ENCODE data around the gene WDR37.
"Not testable (repeated sequence)": the region's sequence is repeated elsewhere in the genome, so short reads cannot be mapped to it uniquely, and the experiment has no call there.

The WDR37 gene

DNA sequence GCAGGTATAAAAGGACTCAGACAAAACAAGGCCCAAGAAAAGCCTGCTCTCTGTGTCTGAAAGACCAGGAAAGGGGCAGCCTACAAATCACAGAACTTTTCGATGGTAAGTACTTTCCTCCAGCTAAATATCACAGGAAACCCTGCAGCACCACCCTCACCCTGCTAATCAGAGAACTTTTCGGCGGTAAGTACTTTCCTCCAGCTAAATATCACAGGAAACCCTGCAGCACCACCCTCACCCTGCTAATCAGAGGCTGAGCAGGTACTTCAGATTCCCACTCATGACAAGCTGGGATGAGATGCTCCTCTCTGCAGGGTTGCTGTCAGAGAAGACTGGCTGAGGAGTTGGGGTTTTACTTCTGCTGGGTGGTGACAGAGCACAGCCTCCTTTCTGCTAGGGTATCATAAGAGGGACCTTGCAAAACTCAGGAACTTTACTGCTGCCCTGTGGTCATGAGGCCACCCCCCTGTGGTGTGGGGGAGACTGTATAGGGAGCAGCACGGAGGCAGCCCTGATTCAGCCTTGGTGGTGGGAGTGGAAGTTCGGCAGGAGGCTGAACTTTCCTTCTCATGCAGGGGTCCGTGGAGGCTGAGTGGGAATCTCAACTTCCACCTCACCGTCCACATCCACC is 7.2 kb downstream of the WDR37 start:
- ChIA-PET CTCF (no interaction called here), POLR2A (ENCODE audit: low non-redundant PET) (no interaction called here)
- TF ChIP-seq, protein P1, sequence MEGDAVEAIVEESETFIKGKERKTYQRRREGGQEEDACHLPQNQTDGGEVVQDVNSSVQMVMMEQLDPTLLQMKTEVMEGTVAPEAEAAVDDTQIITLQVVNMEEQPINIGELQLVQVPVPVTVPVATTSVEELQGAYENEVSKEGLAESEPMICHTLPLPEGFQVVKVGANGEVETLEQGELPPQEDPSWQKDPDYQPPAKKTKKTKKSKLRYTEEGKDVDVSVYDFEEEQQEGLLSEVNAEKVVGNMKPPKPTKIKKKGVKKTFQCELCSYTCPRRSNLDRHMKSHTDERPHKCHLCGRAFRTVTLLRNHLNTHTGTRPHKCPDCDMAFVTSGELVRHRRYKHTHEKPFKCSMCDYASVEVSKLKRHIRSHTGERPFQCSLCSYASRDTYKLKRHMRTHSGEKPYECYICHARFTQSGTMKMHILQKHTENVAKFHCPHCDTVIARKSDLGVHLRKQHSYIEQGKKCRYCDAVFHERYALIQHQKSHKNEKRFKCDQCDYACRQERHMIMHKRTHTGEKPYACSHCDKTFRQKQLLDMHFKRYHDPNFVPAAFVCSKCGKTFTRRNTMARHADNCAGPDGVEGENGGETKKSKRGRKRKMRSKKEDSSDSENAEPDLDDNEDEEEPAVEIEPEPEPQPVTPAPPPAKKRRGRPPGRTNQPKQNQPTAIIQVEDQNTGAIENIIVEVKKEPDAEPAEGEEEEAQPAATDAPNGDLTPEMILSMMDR (conservative IDR thresholded peaks at IDR 0.05; ENCODE audit: low read depth), result no peak
- H3K27ac ChIP-seq, result no peak overlapping the region
- no peak for DNase-seq (ENCODE audit: low spot score)

DNA sequence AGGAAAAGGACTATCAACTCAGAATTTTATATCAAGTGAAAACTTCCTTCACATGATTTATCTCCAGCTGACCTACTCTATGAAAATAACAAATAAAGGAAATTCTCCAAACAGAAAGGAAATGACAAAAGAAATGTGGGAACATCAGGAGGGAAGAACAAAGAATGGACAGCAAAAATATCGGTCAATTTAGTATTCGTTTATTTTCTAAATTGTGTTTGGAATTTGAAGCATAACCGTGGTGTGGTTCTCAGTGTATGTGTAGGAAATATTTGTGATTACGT is 8.7 kb downstream of the WDR37 start:
- ChIA-PET POLR2A (ENCODE audit: low non-redundant PET) (no interaction called here), CTCF (no interaction called here)
- TF ChIP-seq, protein P1 (conservative IDR thresholded peaks at IDR 0.05; ENCODE audit: low read depth), result no peak
- no peak overlapping the region for H3K27ac ChIP-seq
- DNase-seq (ENCODE audit: low spot score), result no peak

DNA sequence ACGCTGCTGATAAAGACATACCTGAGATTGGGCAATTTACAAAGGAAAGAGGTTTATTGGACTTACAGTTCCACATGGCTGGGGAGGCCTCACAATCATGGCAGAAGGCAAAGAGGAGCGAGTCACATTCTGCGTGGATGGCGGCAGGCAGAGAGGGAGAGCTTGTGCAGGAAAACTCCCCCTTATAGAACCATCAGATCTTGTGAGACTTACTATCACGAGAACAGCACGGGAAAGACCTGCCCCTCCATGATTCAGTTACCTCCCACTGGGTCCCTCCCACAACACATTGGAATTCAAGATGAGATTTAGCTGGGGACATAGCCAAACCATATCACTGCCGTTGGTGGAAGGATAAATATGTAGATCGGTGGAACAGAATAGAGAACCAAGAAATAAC is 10.5 kb downstream of the WDR37 start:
- H3K27ac ChIP-seq; POLR2A ChIA-PET (ENCODE audit: low non-redundant PET); CTCF ChIA-PET; DNase-seq (ENCODE audit: low spot score): not testable (repeated sequence)

DNA sequence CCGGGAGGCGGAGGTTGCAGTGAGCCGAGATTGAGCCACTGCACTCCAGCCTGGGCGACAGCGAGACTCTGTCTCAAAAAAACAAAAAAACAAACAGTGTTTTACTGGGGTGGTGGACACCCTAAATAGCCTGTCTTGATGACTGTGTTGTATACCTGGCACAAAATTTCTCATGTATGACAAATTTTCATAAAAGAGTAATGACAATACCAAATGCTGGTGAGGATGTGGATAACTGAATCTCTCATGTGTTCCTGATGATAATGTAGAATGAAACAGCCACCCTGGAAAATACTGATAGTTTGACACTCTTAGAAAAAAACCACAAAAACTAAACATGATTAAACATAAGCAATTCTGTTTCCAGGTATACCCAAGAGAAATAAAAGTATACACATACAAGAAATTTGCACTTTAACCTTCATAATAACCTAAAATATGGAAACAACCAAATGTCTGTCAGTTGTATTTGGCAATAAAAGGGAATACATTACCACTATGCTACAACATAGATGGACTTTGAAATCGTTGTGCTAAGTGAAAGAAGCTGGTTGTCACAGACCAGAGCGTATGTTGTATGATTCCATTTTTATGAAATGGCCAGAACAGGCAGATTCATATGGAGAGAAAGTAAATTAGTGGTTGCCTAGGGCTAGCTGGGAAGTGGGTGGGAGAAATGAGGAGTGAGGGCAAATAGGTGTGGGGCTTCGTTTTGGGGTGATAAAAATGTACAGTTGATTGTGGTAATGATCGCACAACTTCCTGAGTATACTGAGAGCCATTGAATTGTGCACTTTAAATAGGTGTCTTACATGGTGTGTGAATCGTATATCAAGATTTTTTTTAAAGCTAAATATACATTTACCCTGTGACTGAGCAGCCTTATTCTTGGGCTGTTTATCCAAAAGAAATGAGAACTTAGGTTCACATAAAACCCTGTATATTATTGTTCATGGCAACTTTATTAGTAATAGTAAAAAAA is 12.5 kb downstream of the WDR37 start:
- TF ChIP-seq, protein P1 (conservative IDR thresholded peaks at IDR 0.05; ENCODE audit: low read depth), result no peak
- no peak overlapping the region for H3K27ac ChIP-seq
- DNase-seq (ENCODE audit: low spot score), result no peak
- ChIA-PET POLR2A (ENCODE audit: low non-redundant PET) (no interaction called here), CTCF (no interaction called here)

DNA sequence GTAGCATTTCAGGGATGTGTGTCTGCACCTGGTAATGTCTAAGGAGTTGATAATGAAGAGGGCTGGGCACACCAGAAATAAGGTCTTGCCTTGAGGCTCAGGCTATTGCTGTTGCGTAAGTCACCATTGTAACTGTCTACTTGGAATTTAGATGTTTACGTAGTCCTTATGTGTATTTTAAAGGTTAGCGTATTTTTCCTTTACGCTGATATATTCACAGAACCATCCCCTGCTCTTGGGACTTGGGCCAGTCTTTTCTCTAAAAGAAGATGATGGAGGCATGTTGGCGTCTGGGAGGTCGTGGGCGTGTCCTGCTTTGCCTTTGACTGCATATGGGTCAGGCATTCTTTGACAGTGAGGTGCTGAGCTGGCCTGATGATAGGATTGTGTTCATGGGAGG is 14.7 kb downstream of the WDR37 start:
- no peak overlapping the region for H3K27ac ChIP-seq
- CTCF ChIA-PET, result no interaction called here
- TF ChIP-seq, protein P1 (conservative IDR thresholded peaks at IDR 0.05; ENCODE audit: low read depth), result no peak
- POLR2A ChIA-PET (ENCODE audit: low non-redundant PET), result no interaction called here
- DNase-seq (ENCODE audit: low spot score), result no peak

DNA sequence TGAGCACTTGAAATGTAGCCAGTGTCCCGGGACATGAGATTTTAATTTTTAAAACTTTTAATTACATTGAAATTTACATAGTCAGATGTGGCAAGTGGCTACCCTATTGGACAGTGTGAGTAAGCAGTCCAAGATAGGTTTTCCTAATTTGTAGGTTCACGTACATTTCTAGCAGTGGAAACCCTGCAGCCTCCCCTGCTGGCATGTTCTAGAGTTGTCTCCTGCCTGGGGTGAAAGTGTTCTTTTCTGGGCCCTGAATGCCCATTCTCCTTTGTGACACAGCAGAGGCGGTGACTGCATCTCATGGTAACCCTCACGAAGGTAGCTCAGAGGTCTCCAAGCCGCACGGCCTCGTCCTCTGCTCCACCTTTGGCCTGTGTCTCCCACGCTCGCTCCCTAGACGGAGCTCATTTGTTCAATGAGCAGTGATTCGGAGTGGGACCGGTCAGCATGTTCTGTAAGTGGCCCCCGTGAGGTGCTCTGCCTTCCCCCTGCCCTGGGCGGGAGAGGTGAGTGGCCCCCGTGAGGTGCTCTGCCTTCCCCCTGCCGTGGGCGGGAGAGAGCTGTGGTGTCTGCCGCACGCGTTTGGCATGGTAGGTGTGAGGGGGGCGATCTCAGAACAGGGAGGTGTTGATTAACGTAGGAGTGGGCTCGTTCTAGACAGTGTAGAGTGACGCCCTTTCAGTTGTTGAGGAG is 18.0 kb downstream of the WDR37 start:
- H3K27ac ChIP-seq, result no peak overlapping the region
- TF ChIP-seq, protein P1 (conservative IDR thresholded peaks at IDR 0.05; ENCODE audit: low read depth), result no peak
- ChIA-PET CTCF (interaction anchor here (0.6 kb wide), 1 partner anchor 559 kb away, joined by 3 read pairs; no protein-coding TSS in a partner anchor), POLR2A (ENCODE audit: low non-redundant PET) (no interaction called here)
- no peak for DNase-seq (ENCODE audit: low spot score)

Data from RWPE1 (cell line).